LoVo (cell line): ENCODE measurements around the gene TFRC.
"Not testable (repeated sequence)": the region's sequence is repeated elsewhere in the genome, so short reads cannot be mapped to it uniquely, and the experiment has no call there.

ENCODE experiments used
- DNase-seq: peaks from one replicate; pipeline ENCODE4 v3.0.0-alpha.2; 2016; ENCODE audit warnings: low spot score

The TFRC gene

GRCh38 chr3:196081002-196081833 is 672 bp downstream of the TFRC start:
- peak; percentile 58 for DNase-seq

GRCh38 chr3:196080101-196080846 is 1.6 kb downstream of the TFRC start:
- peak; percentile 26 for DNase-seq

- no peak for DNase-seq
These were observed 2.2 kb downstream of the TFRC start for GRCh38 chr3:196079682-196080081.

GRCh38 chr3:196075013-196075412 is 6.9 kb downstream of the TFRC start:
- no peak for DNase-seq

GRCh38 chr3:196073255-196073753 is 8.6 kb downstream of the TFRC start:
- DNase-seq = peak; percentile 49

GRCh38 chr3:196072313-196072712 is 9.6 kb downstream of the TFRC start:
- DNase-seq = no peak

GRCh38 chr3:196068812-196069211 is 13.1 kb downstream of the TFRC start:
- DNase-seq = not testable (repeated sequence)

GRCh38 chr3:196067439-196067838 is 14.5 kb downstream of the TFRC start:
- no peak for DNase-seq

- DNase-seq = no peak
These were observed 17.9 kb downstream of the TFRC start for GRCh38 chr3:196063971-196064370.

- DNase-seq = no peak
These were observed 18.4 kb downstream of the TFRC start for GRCh38 chr3:196063456-196063855.

- no peak for DNase-seq
These were observed 18.8 kb downstream of the TFRC start for GRCh38 chr3:196063049-196063448.

- no peak for DNase-seq
These were observed 21.1 kb downstream of the TFRC start for GRCh38 chr3:196060834-196061233.

GRCh38 chr3:196057760-196058331 is 24.0 kb downstream of the TFRC start:
- DNase-seq = no peak

GRCh38 chr3:196056371-196056770 is 25.5 kb downstream of the TFRC start:
- DNase-seq = not testable (repeated sequence)

- no peak for DNase-seq
These were observed 26.1 kb downstream of the TFRC start for GRCh38 chr3:196055683-196056270.

- DNase-seq = no peak
These were observed 26.6 kb downstream of the TFRC start for GRCh38 chr3:196055240-196055639.

GRCh38 chr3:196054661-196055060 is 27.2 kb downstream of the TFRC start:
- DNase-seq = no peak

- DNase-seq = no peak
These were observed 28.4 kb downstream of the TFRC start for GRCh38 chr3:196053487-196053886.

GRCh38 chr3:196051282-196052076 is 30.4 kb downstream of the TFRC start:
- no peak for DNase-seq

- DNase-seq = no peak
These were observed 31.3 kb downstream of the TFRC start for GRCh38 chr3:196050597-196050996.

- no peak for DNase-seq
These were observed 32.2 kb downstream of the TFRC start for GRCh38 chr3:196049653-196050052.
